GM21786 (cell line): ENCODE data around the gene SEMA3D.
"Not testable (repeated sequence)": the region's sequence is repeated elsewhere in the genome, so short reads cannot be mapped to it uniquely, and the experiment has no call there.

Experiments
- ATAC-seq: cut with Tn5 transposase; IDR thresholded peaks from one replicate; pipeline ENCODE4 v1.9.1; 2021; ENCODE audit not compliant: unreplicated experiment

The SEMA3D gene

DNA sequence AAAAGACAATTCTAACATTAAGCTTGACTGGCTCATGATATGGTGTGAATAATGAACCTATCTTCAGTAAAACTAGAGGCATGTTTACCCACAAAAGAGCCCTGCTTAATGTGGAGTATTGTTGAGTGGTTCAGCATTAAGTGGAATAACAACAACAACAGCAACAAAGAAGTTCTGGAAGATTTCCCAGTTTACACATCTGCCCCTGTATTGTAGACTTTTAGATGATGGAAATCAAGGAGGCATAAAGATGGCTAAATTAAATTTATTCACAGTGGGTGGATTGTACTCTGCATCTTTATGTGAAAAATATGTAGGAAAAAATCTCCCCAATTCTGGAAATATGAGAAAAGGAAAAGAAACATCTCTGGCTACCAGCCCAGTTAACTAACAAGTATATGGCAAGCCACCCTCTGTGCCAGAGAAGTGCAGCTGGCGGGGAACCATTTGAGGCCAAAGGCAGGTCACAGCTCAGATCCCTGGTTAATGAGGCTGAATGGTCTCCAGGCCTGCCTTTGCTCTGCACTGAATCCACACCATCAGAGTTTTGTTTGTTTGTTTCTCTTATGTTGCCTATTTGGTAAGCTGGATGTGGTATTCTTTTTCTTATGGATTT is 186.0 kb downstream of the SEMA3D start:
- ATAC-seq = no peak

DNA sequence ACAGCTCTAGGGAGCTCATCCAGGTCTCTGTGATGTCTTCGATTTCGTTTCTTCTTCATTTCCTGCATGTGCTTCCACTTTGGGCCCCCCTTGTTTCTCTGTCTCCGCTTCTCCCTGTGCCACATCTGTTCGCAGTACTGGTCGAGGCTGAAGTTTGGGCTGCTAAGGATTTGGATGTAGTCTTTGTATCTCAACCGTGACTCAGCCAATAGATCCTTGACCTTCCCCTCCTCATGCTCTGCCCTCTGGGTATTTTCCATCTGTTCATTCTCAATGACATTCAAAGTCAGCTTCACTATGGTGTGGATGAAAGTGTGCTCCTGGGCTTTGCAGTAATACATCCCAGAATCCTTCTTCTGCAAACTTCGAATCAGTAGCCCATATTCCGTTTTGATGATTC is 187.4 kb downstream of the SEMA3D start:
- ATAC-seq = no peak

DNA sequence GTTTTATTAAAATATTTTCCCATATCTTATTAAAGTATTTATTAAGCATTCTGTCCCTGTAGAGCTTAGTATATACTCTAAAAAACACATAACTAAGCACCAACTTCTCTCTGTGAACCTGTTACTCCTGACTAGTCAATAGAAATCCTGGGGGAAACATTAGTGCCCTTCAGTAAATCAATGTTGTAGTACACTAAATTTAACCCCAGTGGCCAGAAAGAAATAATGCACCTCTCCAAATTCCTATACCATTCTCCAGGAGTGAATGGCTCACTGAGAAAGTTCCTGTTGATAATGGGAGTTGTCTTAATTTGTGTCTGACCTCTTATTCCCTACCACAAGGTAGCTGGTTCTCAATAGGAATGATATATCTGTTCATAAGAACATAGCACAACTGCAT is 188.2 kb downstream of the SEMA3D start:
- no peak for ATAC-seq

DNA sequence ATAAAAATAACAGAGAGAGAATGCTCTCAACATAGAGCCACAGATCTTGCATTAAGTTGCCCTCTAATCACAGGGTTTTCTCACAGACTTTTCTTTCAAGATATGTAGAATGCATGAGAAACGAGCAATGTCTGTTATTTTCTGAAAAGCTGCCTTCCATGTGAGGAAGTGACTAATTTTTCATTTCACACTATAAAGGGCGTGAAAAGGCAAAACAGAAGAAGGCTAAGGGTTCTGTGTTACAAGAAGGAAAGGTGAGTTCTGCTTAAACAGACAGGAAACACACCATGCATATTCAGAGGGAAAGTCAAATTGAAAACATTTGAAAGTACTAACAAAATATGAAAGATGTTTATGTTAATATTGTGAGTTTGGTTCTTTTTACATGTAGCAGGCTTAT is 189.2 kb downstream of the SEMA3D start:
- no peak for ATAC-seq

DNA sequence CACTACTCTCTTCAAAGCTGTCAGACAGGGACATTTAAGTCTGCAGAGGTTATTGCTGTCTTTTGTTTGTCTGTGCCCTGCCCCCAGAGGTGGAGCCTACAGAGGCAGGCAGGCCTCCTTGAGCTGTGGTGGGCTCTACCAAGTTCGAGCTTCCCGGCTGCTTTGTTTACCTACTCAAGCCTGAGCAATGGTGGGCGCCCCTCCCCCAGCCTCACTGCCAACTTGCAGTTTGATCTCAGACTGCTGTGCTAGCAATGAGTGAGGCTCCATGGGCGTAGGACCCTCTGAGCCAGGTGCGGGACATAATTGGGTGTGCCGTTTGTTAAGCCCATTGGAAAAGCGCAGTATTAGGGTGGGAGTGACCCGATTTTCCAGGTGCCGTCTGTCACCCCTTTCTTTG is 193.9 kb downstream of the SEMA3D start:
- ATAC-seq = not testable (repeated sequence)

DNA sequence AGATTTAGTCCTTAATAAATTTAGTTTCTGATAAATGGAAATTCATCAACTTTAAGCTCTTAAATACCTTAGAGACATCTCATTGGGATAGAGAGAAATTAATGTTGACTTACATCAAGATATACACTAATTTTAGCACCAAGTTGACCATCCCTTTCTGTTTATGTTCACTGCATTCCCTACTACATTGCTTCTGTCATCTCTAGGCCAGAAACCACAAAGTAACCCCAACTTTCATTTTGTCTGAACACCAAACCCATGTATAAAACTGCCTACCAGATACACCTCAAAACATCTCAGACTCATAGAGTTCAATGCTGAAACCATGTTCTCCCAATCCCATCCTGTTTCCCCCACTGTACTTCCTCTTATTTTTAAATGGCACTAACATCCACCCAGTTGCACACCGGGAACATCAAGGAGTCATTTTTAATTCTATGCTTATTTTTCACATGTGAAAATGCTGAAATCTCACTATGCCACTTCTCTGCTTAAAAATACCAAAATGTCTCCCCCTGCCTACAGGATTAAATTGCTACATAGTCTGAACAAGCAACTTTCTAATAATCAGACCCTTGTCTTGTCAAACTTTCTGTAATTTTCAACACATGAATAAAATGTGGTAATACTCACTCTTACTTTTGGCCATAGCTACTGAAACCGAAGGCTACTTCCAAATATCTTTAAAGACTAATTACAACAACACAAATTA is 201.6 kb downstream of the SEMA3D start:
- no peak for ATAC-seq

DNA sequence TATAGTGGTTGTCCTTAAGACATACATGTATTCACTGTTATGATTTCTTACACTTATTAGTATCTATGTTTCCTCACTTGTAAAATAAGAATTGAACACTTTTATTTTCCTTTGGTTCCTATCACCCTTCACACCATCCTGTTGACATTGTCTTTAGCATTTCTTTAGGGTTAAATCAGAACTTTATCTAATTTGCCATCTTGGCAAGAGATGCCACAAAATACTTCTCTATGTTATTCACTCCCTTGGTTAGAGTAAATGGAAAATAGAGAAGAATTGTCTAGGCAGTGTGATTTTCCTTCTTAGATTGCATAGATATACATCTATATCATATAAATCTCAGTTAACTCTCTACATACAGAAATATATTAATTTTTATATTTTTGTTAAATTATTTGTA is 204.7 kb downstream of the SEMA3D start:
- ATAC-seq = no peak

DNA sequence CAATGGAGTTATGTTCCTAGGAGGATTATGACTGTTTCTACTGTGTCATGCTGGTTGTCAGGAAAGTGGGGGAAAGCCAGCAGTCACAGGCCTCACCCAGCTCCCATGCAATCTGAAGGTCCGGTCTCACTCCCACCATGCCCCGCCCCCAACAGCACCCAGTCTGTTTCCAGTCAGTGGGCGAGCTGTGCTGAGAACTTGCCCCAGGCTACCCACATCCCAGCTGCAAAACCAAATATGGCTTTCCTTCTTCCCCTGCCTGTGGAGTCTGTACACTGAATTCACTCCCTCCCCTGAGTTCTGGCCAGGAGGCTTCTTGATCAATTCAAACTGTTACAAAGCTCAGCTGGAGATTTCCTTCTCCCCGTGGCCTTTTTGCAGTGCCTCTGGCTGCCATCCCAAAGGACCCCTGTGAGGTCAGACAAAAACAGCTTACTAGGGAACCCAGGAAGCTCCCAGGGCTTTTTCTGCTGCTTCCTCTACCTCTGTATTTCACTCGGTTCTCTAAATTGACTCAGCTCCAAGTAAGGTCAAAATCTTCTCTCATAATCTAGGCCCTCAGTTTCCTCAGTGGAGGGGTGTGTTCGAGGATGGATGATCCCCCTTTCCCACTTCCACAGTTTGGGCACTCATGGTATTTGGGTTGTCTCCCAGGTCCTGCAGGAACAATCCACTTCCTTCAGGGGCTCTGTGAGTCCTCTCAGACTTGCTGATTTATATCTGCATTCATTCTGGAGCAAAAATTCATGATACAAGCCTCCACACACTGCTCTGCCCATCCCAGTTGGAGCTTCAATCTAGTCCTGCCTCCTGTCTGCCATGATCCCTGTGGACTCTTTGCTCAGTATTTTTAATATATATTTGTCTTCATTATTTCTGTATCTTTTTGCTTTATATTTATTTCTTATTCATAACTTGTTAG is 205.5 kb downstream of the SEMA3D start:
- no peak for ATAC-seq

DNA sequence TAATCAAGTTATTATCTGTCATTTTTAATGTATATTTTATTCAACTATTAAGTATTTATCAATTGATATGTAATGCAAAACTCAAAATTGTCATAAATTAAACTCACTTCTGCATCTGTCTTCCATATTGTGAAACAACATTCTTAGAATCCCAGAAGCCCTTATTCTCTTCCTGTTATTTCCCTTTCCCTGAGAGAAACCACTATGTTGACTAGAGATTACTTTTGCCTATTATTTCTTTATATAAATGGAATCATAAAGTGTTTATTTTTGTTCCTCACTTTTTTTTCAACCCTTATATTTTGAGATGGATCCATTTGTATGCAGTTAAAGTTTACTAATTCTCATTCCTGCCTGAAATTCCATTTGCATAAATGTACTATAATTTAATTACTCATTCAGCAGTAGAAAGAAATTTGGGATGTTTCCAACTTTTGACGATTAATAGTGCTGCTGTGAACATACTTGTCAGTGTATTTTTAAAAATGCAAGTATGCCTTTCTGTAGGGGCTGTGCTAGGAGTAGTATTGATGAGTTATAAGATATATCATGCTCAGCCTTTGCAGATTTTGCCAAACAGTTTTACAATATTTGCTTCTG is 211.2 kb downstream of the SEMA3D start:
- no peak for ATAC-seq

DNA sequence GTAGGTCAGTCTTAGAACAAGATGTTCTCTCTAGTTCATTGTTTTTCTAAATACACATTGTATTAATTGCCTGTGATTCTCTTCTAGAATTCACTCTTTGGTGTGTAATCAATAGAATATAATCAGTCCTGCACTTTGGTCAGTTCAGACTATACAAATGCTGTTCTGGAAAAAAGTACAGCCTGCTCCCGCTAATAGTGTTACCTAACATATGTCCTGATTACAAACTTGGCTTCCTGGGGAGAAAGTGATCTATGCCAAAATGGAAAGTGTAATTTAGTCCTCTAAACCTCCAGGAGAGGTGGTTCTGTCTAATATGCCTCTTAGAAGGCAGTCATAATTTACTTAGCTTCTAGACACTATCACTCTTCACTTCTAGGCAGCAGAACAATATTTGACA is 215.5 kb downstream of the SEMA3D start:
- ATAC-seq = no peak

DNA sequence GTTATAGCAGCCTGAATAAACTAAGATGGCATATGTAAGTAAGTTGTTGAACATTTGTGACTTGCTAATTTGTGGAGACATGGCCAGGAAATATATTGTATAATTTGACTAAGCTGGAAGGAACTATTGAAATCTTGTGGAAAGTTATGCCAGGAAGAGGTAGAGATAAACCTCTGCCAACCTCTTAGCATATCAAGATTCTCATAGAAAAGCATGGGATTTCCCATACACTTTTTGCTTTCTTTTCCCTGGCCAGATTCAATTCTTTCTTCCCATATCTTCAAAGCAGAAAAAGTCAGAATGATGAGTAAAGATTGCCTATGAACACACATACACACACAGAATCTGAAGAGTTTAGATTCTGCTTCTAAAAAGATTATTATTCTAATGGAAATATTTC is 216.2 kb downstream of the SEMA3D start:
- ATAC-seq = no peak

DNA sequence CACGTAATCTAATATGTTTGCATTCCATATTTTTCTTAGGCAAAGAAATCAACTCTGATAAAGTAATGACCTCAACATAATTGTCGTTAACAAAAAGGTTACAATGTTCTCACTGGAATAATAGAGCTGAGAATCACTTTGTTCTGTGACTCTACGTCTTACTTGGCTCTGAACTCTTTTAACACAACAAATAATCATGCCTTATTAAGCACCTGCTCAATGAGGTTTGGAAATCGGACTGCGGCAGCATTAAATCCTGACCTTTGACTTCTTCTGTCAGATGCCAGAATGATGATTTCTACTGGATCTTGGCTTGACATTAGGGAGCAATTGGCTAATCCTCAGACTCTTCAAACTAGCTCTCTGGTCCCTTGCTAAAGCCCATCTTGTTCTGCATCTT is 233.6 kb downstream of the SEMA3D start:
- no peak for ATAC-seq

DNA sequence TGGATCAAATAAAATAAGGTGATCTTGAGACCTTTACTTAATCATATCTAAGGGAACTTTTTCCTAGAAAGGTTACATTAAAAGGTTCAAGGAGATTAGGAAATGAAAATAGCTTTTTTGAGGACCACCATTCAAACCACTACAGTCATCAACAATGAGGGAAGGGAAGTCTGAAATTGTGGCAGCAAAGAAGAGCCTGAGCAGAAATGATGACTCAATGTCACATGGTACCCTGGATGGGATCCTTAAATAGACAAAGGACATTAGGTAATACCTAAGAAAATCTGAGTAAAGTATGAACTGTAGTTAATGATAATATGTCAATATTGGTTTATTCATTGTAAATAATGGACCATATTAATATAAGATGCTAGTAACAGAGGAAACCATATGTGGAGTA is 236.0 kb downstream of the SEMA3D start:
- no peak for ATAC-seq

DNA sequence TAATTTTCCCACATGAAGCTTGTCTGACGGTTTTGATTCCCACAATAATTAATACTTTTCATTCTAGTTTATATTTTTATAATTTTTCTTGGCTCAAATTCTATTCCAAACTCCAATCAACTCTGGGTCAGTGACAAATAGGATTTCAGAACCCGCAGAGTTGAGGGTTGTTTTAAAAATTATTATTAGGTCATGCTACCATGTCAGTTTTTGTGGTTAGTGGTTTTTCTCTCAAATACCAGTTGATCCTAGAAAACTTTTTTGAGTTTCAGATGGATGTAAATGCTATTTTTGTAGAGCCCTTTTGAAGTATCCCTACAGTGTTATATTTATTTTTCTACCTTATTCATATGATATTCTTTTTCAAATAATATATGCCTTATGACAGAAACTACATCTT is 237.4 kb downstream of the SEMA3D start:
- ATAC-seq = no peak

DNA sequence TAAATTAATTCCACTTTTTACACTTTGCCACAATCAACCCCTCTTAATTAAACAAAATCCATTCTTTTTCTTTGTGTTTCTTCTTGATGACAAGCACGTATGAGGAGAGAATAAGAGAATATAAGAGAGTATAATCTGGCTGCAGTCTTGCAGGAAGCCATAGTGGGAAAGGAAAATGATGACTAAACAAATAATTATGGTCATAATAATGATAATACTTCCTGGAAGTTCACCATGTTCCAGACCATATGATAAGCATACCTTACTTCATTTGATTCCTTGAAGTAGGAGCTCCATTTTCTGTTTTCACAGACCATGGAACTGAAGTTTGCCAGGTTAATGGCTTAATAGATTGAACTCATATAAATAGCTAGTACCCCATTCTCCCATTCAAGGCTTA is 237.8 kb downstream of the SEMA3D start:
- ATAC-seq = no peak

DNA sequence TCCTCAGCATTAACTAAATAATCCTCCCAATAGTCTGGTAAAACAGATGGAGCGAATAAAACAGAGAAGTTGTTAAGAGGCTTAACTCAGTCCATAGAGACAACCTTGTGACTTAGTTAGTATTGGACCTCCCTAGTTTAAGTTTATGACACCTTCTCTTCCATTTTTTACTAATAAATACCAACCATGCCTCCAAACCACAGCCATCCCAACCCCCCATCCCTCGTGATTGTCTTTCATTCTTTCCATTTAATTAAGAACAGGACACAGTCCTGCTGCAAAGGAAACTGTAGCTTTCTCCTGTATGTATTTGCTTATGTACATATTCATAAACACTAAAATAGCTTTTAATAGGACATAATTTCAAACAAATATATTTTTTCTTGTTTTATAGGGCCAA is 238.2 kb downstream of the SEMA3D start:
- ATAC-seq = no peak

DNA sequence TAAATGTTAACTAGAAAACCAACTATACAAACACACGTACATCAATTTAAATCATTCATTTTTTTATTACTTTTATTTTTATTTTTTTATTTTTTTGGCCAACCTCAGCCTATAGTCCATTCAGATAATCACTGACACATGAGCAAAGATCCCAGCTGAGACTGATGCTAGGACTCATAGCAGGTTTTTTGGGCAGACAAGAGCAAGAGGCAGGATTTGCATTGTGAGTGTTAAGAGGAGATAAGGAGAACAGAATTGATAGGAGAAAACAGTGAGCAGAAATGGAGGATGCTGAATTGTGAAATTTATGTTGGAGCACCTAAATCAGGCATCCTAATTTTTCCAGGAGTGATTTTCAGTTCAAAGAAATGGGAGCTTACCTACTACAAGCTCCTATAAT is 240.3 kb downstream of the SEMA3D start:
- no peak for ATAC-seq
